H1 (cell line): Measurements from ENCODE around the gene P3R3URF.

Experiments used
- BRCA1 ChIP-seq: IDR thresholded peaks from 2 replicates; pipeline ENCODE4 v1.6.1; 2012; ENCODE audit warnings: low read depth, low read length, improper control_type of control experiment
- CREB1 ChIP-seq: IDR thresholded peaks from 2 replicates; pipeline ENCODE4 v1.6.1; 2012; ENCODE audit warnings: inconsistent platforms
- CTBP2 ChIP-seq: IDR thresholded peaks from 2 replicates; pipeline ENCODE4 v1.7.0; 2011; ENCODE audit warnings: borderline replicate concordance, mild to moderate bottlenecking, moderate library complexity, mixed read lengths, low read length; ENCODE audit not compliant: insufficient read depth, insufficient read length
- EZH2 ChIP-seq: fragments of 200-600 bp; sonication (generic); IDR thresholded peaks from 2 replicates; pipeline ENCODE4 v1.7.1; 2012; ENCODE audit warnings: low read depth, mild to moderate bottlenecking, moderate library complexity, low read length, inconsistent platforms; ENCODE audit not compliant: severe bottlenecking
- POLR2A ChIP-seq, 2 experiments: IDR thresholded peaks; 1 replicate in 1 of 2; 2 replicates in 1 of 2; pipeline ENCODE4 v1.6.1; 2011; ENCODE audit warnings: low read depth in 2 of 2, low read length in 2 of 2, mild to moderate bottlenecking in 2 of 2; ENCODE audit errors: control extremely low read depth in 1 of 2
- RFX5 ChIP-seq: IDR thresholded peaks from 2 replicates; pipeline ENCODE4 v1.6.1; 2011; ENCODE audit warnings: low read depth, low read length, improper control_type of control experiment, borderline replicate concordance
- SP1 ChIP-seq: IDR thresholded peaks from 2 replicates; pipeline ENCODE4 v1.6.1; 2011; ENCODE audit warnings: low read depth, low read length
- TBP ChIP-seq: IDR thresholded peaks from 2 replicates; pipeline ENCODE4 v1.6.1; 2011; ENCODE audit warnings: low read depth, low read length, improper control_type of control experiment
- TEAD4 ChIP-seq: IDR thresholded peaks from 2 replicates; pipeline ENCODE4 v1.6.1; 2012; ENCODE audit warnings: low read depth, low read length, inconsistent platforms, mixed read lengths
- TF ChIP-seq, protein P1 (sequence below), 3 experiments: IDR thresholded peaks; 1 replicate in 2 of 3; 2 replicates in 1 of 3; pipeline versions ENCODE4 v1.5.1 to v1.6.1; 2011; ENCODE audit warnings: low read length in 3 of 3, mild to moderate bottlenecking in 3 of 3, inconsistent platforms in 2 of 3, low read depth in 1 of 3, moderate library complexity in 1 of 3; ENCODE audit not compliant: insufficient read depth in 1 of 3; ENCODE audit errors: control extremely low read depth in 1 of 3

DNA sequence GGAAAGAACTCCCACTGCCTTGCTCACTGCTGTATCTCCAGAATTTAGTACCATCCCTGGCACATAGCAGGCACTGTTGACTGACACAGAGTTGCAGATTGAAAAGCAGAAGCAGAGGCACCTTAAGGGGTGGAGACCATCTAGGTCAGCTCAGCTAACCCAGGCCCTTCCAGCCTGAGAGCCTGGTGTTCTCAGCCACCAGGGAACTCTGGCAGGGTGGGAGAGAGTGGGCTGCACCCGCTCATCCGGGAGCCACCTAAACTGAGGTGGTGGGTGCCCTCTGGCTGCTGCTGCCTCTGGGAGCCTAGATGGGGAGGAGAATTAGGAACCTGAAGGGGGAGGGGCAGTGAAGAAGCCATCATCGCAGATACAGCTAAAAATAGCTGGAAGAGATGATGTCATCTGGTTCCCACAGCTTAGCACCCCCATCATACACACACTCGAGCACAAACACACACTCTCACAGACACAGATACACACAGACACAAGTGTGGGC is 2.9 kb downstream of the P3R3URF start:
- no peak for TF ChIP-seq SP1
- TF ChIP-seq, protein P1, sequence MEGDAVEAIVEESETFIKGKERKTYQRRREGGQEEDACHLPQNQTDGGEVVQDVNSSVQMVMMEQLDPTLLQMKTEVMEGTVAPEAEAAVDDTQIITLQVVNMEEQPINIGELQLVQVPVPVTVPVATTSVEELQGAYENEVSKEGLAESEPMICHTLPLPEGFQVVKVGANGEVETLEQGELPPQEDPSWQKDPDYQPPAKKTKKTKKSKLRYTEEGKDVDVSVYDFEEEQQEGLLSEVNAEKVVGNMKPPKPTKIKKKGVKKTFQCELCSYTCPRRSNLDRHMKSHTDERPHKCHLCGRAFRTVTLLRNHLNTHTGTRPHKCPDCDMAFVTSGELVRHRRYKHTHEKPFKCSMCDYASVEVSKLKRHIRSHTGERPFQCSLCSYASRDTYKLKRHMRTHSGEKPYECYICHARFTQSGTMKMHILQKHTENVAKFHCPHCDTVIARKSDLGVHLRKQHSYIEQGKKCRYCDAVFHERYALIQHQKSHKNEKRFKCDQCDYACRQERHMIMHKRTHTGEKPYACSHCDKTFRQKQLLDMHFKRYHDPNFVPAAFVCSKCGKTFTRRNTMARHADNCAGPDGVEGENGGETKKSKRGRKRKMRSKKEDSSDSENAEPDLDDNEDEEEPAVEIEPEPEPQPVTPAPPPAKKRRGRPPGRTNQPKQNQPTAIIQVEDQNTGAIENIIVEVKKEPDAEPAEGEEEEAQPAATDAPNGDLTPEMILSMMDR (IDR thresholded peaks at IDR 0.05; ENCODE audit: control extremely low read depth in 1 of 3, insufficient read depth in 1 of 3, low read depth in 1 of 3, low read length in 3 of 3), result peak in 1 of 3 experiments; percentile 14; a peak in 1 of 4 replicates
- no peak for TF ChIP-seq RFX5
- no peak for TF ChIP-seq CTBP2
- no peak for TF ChIP-seq BRCA1
- TF ChIP-seq POLR2A (IDR thresholded peaks at IDR 0.05; ENCODE audit: control extremely low read depth in 1 of 2, low read depth in 2 of 2, low read length in 2 of 2), result no peak
- TF ChIP-seq TEAD4, result no peak
- no peak for TF ChIP-seq CREB1
- TF ChIP-seq EZH2, result no peak
- TF ChIP-seq TBP, result no peak
